ENCODE data around the gene ACIN1.

DNA sequence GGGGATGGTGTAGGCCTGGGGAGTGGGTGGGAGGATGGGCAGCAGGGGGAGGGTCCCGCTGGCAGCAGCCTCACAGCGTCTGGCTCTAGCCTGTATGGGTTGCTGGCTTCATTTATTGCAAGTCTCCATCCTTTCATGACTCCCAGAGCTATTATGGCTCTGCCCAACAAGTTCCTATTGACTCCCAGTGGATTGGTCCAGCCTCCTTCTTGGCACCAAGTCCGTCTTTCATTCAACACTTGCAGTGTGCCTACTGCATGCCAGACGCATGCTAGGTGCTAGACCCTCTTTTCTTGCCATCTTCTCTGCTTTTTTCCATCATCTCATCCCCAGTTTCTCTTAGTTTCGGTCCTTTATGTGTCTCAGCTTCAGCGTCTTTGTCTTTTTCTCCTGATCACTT, 51.8 kb downstream of the ACIN1 start:
- TF ChIP-seq POLR2AphosphoS5 (IDR thresholded peaks at IDR 0.05; ENCODE audit: low read depth, low read length), result no peak
- no peak for TF ChIP-seq POLR2A (IDR thresholded peaks at IDR 0.05; ENCODE audit: low read depth, low read length)
- TF ChIP-seq PAX5 (IDR thresholded peaks at IDR 0.05; ENCODE audit: insufficient read depth, low read length, severe bottlenecking), result no peak
- TF ChIP-seq SPI1 (IDR thresholded peaks at IDR 0.05; ENCODE audit: low read depth, low read length), result no peak
- no peak for TF ChIP-seq TAF1 (IDR thresholded peaks at IDR 0.05; ENCODE audit: low read depth, low read length)
- TF ChIP-seq POU2F2 (IDR thresholded peaks at IDR 0.05; ENCODE audit: low read depth, low read length), result no peak

Measured in GM12891 (cell line).